GM12892 (cell line): Measurements from ENCODE around the gene INPP4B.

Experiments
- POLR2A ChIP-seq: IDR thresholded peaks from 2 replicates; pipeline ENCODE4 v1.6.1; 2011; ENCODE audit warnings: low read depth, low read length, control low read depth
- POLR2AphosphoS5 ChIP-seq: IDR thresholded peaks from 2 replicates; pipeline ENCODE4 v1.6.1; 2011; ENCODE audit warnings: low read depth, low read length, control low read depth

DNA sequence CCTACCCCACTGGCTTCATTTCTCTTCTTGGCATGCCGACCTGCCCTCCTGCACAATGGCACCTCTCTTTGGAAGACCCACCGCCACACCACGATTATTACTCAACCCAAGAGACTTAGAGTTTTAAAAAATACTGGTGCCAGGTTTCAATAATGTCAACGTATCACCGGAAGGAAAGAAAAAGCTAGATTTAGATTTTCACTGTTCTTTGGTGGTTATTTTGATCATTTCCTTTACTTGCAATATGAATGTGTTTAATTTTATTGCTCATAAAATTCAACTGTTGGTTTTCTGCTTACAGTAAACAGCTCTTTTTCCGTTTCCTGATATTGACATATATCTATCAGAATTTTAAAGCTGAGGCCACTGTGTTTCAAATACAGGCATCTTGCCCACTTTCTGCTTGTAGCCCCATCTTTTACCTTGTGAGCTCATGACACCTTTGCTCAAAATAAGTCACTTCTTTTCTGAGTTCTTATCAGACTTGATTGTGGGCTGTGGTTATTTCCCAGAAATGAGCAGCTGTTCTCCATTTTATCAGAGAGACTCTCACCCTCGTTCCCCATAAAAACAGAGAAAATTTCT is 439.1 kb downstream of the INPP4B start:
- TF ChIP-seq POLR2A (no peak), POLR2AphosphoS5 (no peak)
